GM18909 (cell line): ENCODE data around the gene DCAF7.

Experiments used
- ATAC-seq: cut with Tn5 transposase; IDR thresholded peaks from one replicate; pipeline ENCODE4 v1.9.1; 2021; ENCODE audit warnings: mild to moderate bottlenecking; ENCODE audit not compliant: unreplicated experiment, poor library complexity

DCAF7 gene

DNA sequence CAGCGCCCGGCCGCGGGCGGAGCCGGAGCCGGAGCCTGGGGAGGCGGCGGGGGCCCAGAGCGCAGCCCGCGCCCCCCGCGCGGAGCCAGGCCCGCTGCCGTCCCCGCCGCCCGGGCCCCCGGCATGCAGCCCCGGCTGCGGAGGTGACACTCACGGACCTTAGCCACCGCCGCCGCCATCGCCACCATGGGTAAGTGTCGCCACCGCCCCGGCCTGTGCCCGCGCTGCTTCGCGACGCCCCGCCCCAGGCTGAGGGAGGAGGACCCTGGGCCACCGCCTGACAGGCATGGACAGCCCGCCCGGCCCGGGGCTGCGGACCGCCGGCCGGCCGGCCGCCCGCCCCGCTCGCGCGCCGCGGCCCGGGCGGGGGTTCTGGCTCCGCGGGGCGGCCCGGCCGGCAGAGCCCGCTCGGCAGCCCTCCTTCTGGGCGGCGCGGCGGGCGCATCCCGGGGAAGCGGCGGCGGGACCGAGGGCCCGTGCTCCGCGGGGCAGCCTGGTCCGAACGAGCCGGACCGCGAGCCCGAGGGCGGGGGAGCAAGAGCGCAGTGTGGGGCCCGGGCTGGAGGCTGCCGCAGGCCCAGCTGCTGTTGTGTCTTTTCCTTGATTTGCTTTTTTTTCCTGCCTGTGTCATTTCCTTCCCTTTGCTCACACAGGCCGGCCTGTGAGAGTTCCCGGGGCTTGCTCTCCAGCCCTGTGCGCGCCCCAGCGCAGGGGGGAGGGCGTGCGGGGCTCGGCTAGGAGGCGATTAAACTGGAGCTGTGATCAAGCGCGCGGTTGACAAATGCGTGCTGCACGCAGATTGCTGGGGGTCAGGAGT is 72.5 kb downstream of the DCAF7 start:
- ATAC-seq, result peak; percentile 30

DNA sequence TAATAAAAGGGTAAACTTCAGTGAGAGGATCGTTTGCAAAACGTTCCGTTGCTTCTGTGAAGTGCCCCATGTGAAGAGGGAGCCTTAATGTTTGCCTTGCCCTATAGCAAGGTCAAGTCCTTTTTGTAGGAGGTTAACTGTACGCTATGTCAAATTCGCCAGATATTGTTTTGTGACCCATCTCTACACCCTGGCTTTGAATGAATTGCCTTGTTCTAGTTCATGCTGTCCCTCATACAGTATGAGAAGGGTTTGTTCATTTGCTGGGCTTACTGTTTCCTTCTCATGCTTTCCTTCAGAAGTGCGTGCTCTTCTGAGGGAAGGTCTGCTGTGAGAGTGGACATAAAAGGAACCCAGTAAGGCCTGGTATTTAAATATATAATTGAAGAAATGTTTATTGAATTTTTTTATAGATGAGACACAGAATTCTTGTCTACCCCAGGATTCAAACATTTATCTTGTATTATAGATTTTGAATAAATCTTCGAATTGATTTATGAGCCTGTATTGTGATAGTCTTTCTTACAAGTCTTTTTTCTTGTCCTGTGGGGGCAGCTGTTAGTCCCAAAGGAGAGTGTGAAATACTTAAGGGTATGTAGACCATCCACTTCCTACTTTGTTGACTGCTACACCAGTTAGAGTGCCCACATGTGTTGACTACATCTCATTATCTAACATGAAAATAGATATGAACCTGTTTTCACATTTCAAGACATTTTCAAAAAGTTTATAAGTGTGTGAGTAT is 73.7 kb downstream of the DCAF7 start:
- no peak for ATAC-seq

DNA sequence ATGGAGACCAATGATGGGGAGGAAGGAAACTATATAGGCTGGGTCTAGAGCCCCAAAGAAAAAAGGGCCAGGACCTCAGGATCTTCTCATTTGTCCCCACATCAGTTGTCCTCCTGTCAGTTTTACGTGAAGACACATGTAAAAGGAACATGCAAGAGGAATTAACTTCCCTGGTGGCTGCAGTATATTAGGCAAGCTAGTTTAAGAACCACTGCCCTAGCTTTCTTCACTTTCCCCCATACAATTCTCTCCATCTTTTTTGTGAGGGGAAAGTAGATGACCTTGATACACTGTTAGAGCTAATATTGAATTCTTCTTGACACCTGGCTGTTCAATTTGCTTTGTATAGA is 74.2 kb downstream of the DCAF7 start:
- no peak for ATAC-seq

DNA sequence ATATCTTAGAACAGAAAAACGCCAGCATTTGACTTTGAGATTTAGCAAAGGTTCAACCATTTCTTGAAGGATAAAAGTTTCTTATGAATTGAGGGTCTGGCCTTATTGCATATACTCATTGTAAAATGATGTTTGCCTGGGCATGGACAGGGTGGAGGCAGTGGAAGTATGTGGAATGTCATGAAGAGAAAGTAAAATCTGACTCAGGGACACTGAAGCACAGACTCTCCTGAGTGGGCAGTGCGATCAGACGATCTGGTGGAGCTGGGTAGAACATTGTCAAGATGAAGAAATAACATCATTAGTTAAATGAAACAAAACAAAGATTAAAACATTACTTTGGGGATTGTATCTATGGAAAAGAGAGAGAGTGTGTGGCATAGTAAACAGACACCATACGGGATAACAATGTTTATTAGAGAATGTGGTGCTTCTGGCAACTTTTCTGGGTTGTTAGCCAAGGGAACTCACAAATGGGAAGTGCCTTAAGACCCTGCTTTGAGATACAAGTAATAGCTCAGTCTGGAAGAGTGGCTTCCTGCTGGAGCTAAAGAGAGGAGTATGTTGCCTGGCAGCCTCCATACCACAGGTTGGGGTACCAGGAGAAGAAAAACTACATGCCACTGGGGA is 76.4 kb downstream of the DCAF7 start:
- ATAC-seq, result no peak

DNA sequence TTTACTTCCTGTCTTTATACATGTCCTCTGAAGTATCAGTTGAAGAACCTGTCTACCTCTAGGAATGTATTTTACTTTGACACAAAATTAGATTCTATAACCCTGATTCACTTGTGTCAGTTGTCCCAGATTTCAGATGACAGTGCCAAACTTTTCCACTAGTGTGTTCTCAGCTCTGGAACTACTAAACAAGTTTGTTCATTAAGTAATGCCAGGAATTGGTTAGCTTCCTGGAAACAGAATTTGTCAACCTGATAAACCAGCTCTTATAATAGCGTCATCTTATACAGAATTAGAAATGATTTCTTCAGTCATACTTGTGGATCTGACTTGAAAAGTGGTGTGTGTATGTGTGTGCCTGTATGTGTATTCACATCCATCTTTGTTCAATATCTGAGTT is 79.3 kb downstream of the DCAF7 start:
- ATAC-seq, result no peak

DNA sequence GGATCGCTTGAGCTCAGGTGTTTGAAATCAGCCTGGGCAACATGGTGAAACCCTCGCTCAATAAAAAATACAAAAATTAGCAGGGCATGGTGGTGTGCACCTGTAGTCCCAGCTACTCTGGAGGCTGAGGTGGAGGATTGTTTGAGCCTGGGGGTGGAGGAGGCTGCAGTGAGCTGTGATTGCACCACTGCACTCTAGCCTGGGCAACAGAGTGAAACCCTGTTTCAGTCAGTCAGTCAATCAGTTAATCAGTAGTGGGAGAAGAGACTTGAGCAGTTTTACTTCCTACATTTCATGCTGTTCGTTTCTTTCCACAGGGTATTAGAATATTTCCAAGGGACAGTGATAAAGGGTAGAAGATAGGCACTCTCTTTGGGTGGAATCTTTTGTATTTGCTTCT is 80.8 kb downstream of the DCAF7 start:
- ATAC-seq, result no peak

DNA sequence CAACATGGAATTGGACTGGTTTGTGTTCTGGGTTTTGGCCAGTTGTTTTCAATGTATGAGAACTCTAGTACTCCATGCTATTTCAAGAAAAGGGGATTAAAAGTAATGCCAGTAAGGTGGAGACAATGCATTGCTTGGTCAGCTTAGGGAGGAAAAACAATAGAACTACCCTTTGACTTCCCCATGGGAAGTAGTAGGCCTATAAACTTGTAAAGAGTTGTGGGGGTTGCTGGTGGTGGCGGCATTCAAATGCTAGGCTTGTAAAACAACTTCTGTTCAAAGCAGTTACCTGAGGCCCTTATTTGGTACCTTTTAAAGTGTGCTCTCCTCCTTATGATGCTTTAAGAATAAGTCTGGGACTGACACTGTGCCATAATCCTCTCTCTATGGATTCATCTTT is 81.3 kb downstream of the DCAF7 start:
- ATAC-seq, result no peak

DNA sequence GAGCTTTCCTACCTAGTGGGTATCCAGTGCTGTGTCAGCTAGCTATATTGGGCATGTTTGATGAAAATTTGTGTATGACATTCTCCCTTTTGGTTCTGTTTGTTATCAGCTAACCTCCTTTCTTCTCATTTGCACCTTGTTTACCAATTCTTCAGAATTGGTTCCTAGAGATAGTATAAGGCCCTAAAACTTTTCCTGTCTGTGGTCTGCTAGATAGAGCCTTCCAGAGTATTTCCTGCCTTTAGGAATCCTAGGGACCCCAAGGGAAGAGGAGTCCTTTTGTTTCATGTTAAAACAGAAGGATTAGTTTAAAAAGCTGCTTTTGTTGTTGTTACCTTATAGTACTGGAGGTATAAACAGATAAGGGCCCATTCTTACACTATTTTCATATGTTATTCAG is 83.5 kb downstream of the DCAF7 start:
- no peak for ATAC-seq

DNA sequence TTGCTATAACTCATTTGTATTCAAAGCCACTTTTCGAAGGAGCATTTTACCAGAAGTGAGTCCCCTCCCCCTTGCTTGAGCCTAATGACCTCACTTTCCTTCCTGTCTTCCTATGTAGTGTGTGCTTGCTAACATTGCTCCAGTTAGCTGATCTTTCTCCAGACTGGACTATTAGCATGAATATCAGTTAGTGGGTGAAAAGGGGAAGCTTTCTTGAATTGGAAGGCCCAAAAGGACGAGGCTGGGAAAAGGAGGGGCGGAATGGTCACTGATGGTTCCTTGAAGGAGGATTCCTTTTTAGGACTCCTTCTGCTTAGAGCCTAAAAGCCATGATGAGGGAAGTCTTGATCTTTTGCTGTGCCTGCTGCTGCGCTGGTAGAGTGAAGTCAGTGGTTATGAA is 83.9 kb downstream of the DCAF7 start:
- no peak for ATAC-seq

DNA sequence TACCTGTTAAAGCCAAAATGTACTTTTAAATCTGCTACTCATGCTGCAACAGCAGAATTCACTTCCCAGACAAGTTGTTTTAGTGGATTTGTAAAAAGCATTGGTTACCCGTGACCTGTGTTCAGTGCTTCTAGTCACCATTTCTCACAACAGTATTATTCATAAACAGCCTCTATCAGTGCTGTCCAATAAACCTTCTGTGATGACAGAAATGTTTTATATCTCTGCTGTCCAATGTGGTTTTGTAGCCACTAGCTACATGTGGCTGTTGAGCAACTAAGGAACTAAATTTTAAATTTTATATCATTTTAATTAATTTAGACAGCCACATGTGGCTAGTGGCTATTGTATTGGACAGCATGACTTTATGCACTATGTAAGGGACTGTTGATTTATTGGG is 84.5 kb downstream of the DCAF7 start:
- no peak for ATAC-seq

DNA sequence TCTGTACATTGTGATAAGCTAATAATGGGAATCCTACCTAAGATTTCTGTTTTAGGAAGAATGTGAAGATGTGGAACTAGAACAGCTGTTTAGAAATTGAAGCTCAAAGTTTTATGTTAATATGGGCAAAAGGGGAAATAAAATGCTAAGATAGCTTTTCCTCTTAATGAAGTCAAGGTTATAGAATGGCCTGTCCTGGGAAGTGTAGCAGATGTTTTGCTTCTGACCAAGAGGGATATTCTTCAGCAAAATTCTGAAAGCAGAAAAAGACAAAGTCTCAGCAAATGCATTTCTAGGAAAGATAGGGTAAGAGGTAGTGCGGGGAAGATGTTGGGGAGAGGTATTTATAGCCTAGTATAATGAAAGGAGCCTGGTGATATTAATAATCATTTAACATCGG is 85.0 kb downstream of the DCAF7 start:
- no peak for ATAC-seq

DNA sequence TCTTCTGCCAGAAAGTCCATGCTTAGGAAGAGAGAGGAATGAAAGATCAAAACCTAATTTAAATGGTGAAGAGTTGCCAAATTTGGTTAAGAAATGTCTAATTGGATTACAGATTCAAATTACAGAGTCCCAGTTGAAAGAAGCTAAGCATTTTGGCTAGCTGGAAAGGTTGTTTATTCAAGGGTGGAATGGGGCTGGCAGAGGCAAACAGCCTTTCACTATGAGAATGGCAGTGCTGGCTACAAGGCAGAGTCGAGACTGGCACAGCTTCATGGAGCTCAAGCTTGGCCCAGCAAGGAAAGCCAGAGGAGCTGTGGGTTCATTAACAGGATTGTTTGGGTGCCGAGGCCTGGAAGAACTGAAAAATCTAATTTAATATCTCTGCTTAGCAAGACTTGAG is 85.5 kb downstream of the DCAF7 start:
- no peak for ATAC-seq

DNA sequence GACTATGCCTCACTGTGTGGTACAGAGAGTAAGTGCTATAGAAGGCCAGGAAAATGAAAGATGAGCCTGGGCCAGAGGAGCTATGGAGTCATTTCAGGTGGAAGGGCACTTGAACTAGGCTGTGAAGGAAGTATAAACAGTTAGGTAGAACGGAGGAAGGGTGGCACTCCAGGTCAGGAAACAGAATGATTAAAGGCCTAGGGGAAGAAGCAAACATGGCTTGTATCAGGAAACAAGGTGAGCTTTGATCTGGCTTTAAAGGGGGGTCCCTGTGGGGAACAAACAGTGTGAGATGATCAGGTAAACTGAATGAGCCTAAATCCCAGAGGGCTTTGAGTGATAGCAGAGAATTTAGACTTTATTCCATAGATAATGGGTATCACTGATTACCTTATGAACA is 88.8 kb downstream of the DCAF7 start:
- no peak for ATAC-seq

DNA sequence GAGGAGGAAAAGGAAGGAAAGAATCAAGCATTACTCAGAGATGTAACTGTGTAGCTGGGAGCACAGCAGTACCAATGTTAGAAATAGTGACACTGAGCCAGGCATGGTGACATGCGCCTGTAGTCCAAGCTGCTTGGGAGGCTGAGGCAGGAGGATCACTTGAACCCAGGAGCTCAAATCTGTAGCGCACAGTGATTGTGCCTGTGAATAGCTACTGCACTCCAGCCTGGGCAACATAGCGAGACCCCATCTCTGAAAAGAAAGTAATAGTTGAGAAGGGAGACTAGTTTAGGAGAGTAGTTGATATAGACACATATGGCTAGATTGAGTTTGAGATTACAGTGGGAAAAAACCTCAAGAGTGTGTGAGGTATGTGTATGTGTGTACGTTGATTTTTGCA is 89.8 kb downstream of the DCAF7 start:
- no peak for ATAC-seq

DNA sequence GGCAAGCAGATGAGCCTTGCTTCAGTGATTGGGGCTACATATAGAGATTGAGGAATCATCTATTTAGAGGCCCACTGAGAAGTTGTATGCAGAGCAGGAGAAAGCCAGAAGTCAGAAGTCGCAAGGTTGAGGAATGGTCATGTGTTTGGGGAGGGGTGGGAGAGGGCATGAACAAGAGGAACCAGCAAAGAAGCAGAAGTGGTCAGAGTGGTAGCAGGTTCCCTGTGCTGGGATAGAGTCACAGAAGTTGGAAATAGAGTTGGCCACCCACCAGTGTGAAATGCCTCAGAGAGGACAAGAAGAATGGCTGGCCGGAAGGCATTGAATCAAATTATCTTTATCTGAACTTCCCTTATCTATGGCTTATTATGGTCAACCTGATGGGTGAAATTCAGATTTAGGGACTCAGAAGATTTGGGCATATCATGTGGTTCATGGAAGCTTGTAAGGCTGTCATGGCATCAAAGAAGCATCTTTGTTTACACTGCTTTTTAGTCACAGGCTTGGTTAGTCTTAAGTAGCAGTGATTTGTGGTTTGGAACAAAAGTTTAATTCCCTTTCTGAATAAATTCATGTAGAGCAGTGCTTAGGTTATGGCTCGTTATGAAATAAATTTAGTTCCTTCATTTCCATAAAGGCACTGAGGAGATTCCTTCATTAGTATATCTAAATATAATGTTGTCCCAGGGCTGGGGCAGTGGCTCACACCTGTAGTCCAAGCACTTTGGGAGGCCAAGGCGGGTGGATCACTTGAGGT is 91.6 kb downstream of the DCAF7 start:
- ATAC-seq, result no peak
